Ishikawa (cell line): ENCODE data around the gene PTGFRN.

Experiments used
- CEBPB ChIP-seq: IDR thresholded peaks from 2 replicates; pipeline ENCODE4 v1.6.1; 2012
- CREB1 ChIP-seq: IDR thresholded peaks from 2 replicates; pipeline ENCODE4 v1.6.1; 2012; ENCODE audit warnings: low read depth
- EGR1 ChIP-seq: IDR thresholded peaks from 2 replicates; pipeline ENCODE4 v1.6.1; 2012
- EP300 ChIP-seq: IDR thresholded peaks from 2 replicates; pipeline ENCODE4 v1.6.1; 2012; ENCODE audit warnings: borderline replicate concordance
- FOXM1 ChIP-seq: IDR thresholded peaks from 2 replicates; pipeline ENCODE4 v1.6.1; 2012; ENCODE audit warnings: low read depth, borderline replicate concordance
- NFIC ChIP-seq: IDR thresholded peaks from 2 replicates; pipeline ENCODE4 v1.6.1; 2012
- RAD21 ChIP-seq: IDR thresholded peaks from 2 replicates; pipeline ENCODE4 v1.6.1; 2012; ENCODE audit warnings: low read depth
- TCF12 ChIP-seq: IDR thresholded peaks from 2 replicates; pipeline ENCODE4 v1.6.1; 2012; ENCODE audit warnings: low read depth
- TEAD4 ChIP-seq: IDR thresholded peaks from 2 replicates; pipeline ENCODE4 v1.6.1; 2012
- YY1 ChIP-seq: IDR thresholded peaks from 2 replicates; pipeline ENCODE4 v1.6.1; 2012; ENCODE audit warnings: low read depth
- ZBTB7A ChIP-seq: IDR thresholded peaks from 2 replicates; pipeline ENCODE4 v1.6.1; 2012; ENCODE audit warnings: low read depth
- TF ChIP-seq, protein P1 (sequence below): IDR thresholded peaks from 2 replicates; pipeline ENCODE4 v1.6.1; 2012
- TF ChIP-seq, protein P2 (sequence below): IDR thresholded peaks from 2 replicates; pipeline ENCODE4 v1.6.1; 2012; ENCODE audit warnings: low read depth, mild to moderate bottlenecking
- TF ChIP-seq, protein P3 (sequence below): IDR thresholded peaks from 2 replicates; pipeline ENCODE4 v1.6.1; 2012

DNA sequence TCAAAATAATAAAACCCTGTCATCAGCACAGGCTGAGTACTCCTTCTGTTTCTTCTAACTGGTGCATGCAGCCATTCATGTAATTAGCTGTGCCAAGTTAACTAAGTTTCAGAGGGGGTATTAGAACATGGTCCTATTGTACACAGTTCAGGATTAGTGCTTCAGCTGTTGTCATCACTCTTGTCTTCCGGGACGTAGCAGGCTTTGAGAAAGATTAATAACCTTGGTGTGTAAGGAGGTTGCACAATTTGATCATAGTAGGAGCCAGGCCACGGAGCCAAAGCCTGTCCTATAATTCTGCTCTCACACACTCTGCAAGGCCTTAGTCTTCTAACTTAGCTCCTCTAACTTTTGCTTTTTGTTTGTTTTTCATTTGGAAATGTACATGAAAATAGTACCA is 44.7 kb downstream of the PTGFRN start:
- no peak for TF ChIP-seq CREB1
- TF ChIP-seq CEBPB, result no peak
- no peak for TF ChIP-seq YY1
- TF ChIP-seq, protein P1, sequence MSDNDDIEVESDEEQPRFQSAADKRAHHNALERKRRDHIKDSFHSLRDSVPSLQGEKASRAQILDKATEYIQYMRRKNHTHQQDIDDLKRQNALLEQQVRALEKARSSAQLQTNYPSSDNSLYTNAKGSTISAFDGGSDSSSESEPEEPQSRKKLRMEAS, result no peak
- TF ChIP-seq NFIC, result no peak
- TF ChIP-seq EGR1, result no peak
- TF ChIP-seq ZBTB7A, result no peak
- no peak for TF ChIP-seq TEAD4
- TF ChIP-seq, protein P2, sequence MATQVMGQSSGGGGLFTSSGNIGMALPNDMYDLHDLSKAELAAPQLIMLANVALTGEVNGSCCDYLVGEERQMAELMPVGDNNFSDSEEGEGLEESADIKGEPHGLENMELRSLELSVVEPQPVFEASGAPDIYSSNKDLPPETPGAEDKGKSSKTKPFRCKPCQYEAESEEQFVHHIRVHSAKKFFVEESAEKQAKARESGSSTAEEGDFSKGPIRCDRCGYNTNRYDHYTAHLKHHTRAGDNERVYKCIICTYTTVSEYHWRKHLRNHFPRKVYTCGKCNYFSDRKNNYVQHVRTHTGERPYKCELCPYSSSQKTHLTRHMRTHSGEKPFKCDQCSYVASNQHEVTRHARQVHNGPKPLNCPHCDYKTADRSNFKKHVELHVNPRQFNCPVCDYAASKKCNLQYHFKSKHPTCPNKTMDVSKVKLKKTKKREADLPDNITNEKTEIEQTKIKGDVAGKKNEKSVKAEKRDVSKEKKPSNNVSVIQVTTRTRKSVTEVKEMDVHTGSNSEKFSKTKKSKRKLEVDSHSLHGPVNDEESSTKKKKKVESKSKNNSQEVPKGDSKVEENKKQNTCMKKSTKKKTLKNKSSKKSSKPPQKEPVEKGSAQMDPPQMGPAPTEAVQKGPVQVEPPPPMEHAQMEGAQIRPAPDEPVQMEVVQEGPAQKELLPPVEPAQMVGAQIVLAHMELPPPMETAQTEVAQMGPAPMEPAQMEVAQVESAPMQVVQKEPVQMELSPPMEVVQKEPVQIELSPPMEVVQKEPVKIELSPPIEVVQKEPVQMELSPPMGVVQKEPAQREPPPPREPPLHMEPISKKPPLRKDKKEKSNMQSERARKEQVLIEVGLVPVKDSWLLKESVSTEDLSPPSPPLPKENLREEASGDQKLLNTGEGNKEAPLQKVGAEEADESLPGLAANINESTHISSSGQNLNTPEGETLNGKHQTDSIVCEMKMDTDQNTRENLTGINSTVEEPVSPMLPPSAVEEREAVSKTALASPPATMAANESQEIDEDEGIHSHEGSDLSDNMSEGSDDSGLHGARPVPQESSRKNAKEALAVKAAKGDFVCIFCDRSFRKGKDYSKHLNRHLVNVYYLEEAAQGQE, result no peak
- no peak for TF ChIP-seq FOXM1
- TF ChIP-seq EP300, result no peak
- TF ChIP-seq TCF12, result no peak
- TF ChIP-seq RAD21, result no peak
- TF ChIP-seq, protein P3, sequence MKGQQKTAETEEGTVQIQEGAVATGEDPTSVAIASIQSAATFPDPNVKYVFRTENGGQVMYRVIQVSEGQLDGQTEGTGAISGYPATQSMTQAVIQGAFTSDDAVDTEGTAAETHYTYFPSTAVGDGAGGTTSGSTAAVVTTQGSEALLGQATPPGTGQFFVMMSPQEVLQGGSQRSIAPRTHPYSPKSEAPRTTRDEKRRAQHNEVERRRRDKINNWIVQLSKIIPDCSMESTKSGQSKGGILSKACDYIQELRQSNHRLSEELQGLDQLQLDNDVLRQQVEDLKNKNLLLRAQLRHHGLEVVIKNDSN, result no peak
